DMS114 treated with DMSO at 0.1 percent for 48 hours (cell line): ENCODE results near the gene FTO.
"Not testable (repeated sequence)": the region's sequence is repeated elsewhere in the genome, so short reads cannot be mapped to it uniquely, and the experiment has no call there.

Source experiments
- DNase-seq: peaks from one replicate; lab custom pipeline; 2025; ENCODE audit not compliant: unreplicated experiment; lab: John Stamatoyannopoulos, UW

The FTO gene

GRCh38 chr16:53703590-53704444 is at the start of gene FTO, which contains the start of gene RPGRIP1L:
TSS of gene FTO (plus strand) at chr16:53704156.
TSS of gene RPGRIP1L (minus strand) at chr16:53703859. CDS start at chr16:53700723, 3,136 bp downstream.
- DNase-seq = peak; percentile 99

GRCh38 chr16:53654946-53655345 is 49.0 kb upstream of the FTO start:
- no peak for DNase-seq

- no peak for DNase-seq
These were observed 41.9 kb upstream of the FTO start for GRCh38 chr16:53662072-53662471.

- DNase-seq = no peak
These were observed 39.1 kb upstream of the FTO start for GRCh38 chr16:53664724-53665345.

- no peak for DNase-seq
These were observed 37.1 kb upstream of the FTO start for GRCh38 chr16:53666786-53667415.

- DNase-seq = no peak
These were observed 35.1 kb upstream of the FTO start for GRCh38 chr16:53668869-53669268.

GRCh38 chr16:53672461-53672860 is 31.5 kb upstream of the FTO start:
- DNase-seq = no peak

GRCh38 chr16:53673189-53673588 is 30.8 kb upstream of the FTO start:
- DNase-seq = no peak

GRCh38 chr16:53678155-53678554 is 25.8 kb upstream of the FTO start:
- DNase-seq = no peak

- no peak for DNase-seq
These were observed 25.1 kb upstream of the FTO start for GRCh38 chr16:53678756-53679343.

GRCh38 chr16:53680756-53681155 is 23.2 kb upstream of the FTO start:
- DNase-seq = no peak

GRCh38 chr16:53681354-53681753 is 22.6 kb upstream of the FTO start:
- DNase-seq = no peak

- DNase-seq = not testable (repeated sequence)
These were observed 18.6 kb upstream of the FTO start for GRCh38 chr16:53685334-53685733.

GRCh38 chr16:53686710-53687109 is 17.2 kb upstream of the FTO start:
- no peak for DNase-seq

GRCh38 chr16:53689636-53690035 is 14.3 kb upstream of the FTO start:
- no peak for DNase-seq

- no peak for DNase-seq
These were observed 13.2 kb upstream of the FTO start for GRCh38 chr16:53690771-53691170.

- peak; percentile 9 for DNase-seq
These were observed 11.8 kb upstream of the FTO start for GRCh38 chr16:53692146-53692545.

GRCh38 chr16:53693320-53693719 is 10.6 kb upstream of the FTO start:
- DNase-seq = no peak

GRCh38 chr16:53695070-53695469 is 8.9 kb upstream of the FTO start:
- DNase-seq = no peak

- DNase-seq = not testable (repeated sequence)
These were observed 5.7 kb upstream of the FTO start for GRCh38 chr16:53698271-53698670.

GRCh38 chr16:53704445-53704813 is 473 bp downstream of the FTO start:
- no peak for DNase-seq

GRCh38 chr16:53707671-53708070 is 3.7 kb downstream of the FTO start:
- no peak for DNase-seq
